ENCODE results near the gene SLC9A3. TPM values are rescaled to one million over a fixed set of nuclear protein-coding genes. Genes with fewer than 3 reads are reported as not detected.

The SLC9A3 gene
- total RNA-seq, 2 donors from 2014 or later, result 1.3 to 1.8 TPM

GRCh38 chr5:423626-424261 is 100.5 kb downstream of the SLC9A3 start:
- DNase-seq (no peak), ATAC-seq (replicated peaks in 1 of 2) (peak; percentile 18 to 32)
- peaks cover 9 to 24% of the 10 kb centered on the region in 2 donors for H3K36me3 Mint-ChIP-seq (ENCODE audit: insufficient read depth in 2 of 2)
- H3K27me3 Mint-ChIP-seq (ENCODE audit: low read depth), result peaks cover 11% of the 10 kb centered on the region
- peaks cover 43% of the 10 kb centered on the region for H3K4me1 Mint-ChIP-seq (ENCODE audit: low read depth)
- peaks cover 0 to 4% of the 10 kb centered on the region in 2 donors for H3K9me3 Mint-ChIP-seq
- no peak overlapping the region for H3K27ac Mint-ChIP-seq
- H3K4me3 Mint-ChIP-seq, result no peak overlapping the region

GRCh38 chr5:423233-423565 is 101.0 kb downstream of the SLC9A3 start:
- Mint-ChIP-seq H3K27me3 (ENCODE audit: low read depth) (peaks cover 11% of the 10 kb centered on the region), H3K27ac (no peak overlapping the region), H3K9me3 (peaks cover 0 to 4% of the 10 kb centered on the region in 2 donors), H3K36me3 (ENCODE audit: insufficient read depth in 2 of 2) (peaks cover 9 to 23% of the 10 kb centered on the region in 2 donors), H3K4me3 (no peak overlapping the region), H3K4me1 (ENCODE audit: low read depth) (peaks cover 42% of the 10 kb centered on the region)
- DNase-seq, result no peak
- ATAC-seq (replicated peaks in 1 of 2), result no peak

- Mint-ChIP-seq H3K4me3 (no peak overlapping the region), H3K4me1 (ENCODE audit: low read depth) (peaks cover 36% of the 10 kb centered on the region), H3K36me3 (ENCODE audit: insufficient read depth in 2 of 2) (peaks cover 6 to 17% of the 10 kb centered on the region in 2 donors), H3K9me3 (peaks cover 0 to 4% of the 10 kb centered on the region in 2 donors), H3K27ac (no peak overlapping the region), H3K27me3 (ENCODE audit: low read depth) (peaks cover 11% of the 10 kb centered on the region)
- DNase-seq (no peak), ATAC-seq (replicated peaks in 1 of 2) (no peak)
Measured at GRCh38 chr5:422323-423232, 101.7 kb downstream of the SLC9A3 start.

- DNase-seq (no peak), ATAC-seq (replicated peaks in 1 of 2) (no peak)
- Mint-ChIP-seq H3K4me3 (no peak overlapping the region), H3K4me1 (ENCODE audit: low read depth) (peaks cover 34% of the 10 kb centered on the region), H3K36me3 (ENCODE audit: insufficient read depth in 2 of 2) (peaks cover 6 to 14% of the 10 kb centered on the region in 2 donors), H3K27me3 (ENCODE audit: low read depth) (peaks cover 11% of the 10 kb centered on the region), H3K27ac (no peak overlapping the region), H3K9me3 (peaks cover 0 to 4% of the 10 kb centered on the region in 2 donors)
Measured at GRCh38 chr5:421901-422300, 102.3 kb downstream of the SLC9A3 start.

GRCh38 chr5:421287-421880 is 102.9 kb downstream of the SLC9A3 start:
- peak in 1 of 2 donors; percentile 14 for ATAC-seq (replicated peaks in 1 of 2)
- no peak overlapping the region for H3K4me3 Mint-ChIP-seq
- peaks cover 6 to 10% of the 10 kb centered on the region in 2 donors for H3K36me3 Mint-ChIP-seq (ENCODE audit: insufficient read depth in 2 of 2)
- peaks cover 0 to 1% of the 10 kb centered on the region in 2 donors for H3K9me3 Mint-ChIP-seq
- DNase-seq, result no peak
- peaks cover 6% of the 10 kb centered on the region for H3K27me3 Mint-ChIP-seq (ENCODE audit: low read depth)
- H3K4me1 Mint-ChIP-seq (ENCODE audit: low read depth), result peaks cover 29% of the 10 kb centered on the region
- no peak overlapping the region for H3K27ac Mint-ChIP-seq

- Mint-ChIP-seq H3K27ac (no peak overlapping the region), H3K9me3 (no peaks in the 10 kb centered on the region), H3K4me1 (ENCODE audit: low read depth) (peaks cover 24% of the 10 kb centered on the region)
Measured at GRCh38 chr5:420632-421286, 103.5 kb downstream of the SLC9A3 start.

More at GRCh38 chr5:420632-421286, 103.5 kb downstream of the SLC9A3 start:
- Mint-ChIP-seq H3K27me3 (ENCODE audit: low read depth) (no peaks in the 10 kb centered on the region), H3K4me3 (no peak overlapping the region), H3K36me3 (ENCODE audit: insufficient read depth in 2 of 2) (peaks cover 2 to 6% of the 10 kb centered on the region in 2 donors)
- no peak for DNase-seq
- ATAC-seq (replicated peaks in 1 of 2), result no peak

Other genes with a start within 250 kb of the SLC9A3 start
- gene AHRR, start 202.7 kb downstream of the SLC9A3 start, total RNA-seq, result 10 to 100 TPM; 56.0 to 82.2 TPM
- 10 to 100 TPM; 60.1 to 78.2 TPM for gene EXOC3, start 81.3 kb downstream of the SLC9A3 start, total RNA-seq
- gene CEP72, start 87.9 kb upstream of the SLC9A3 start, total RNA-seq, result 10 to 100 TPM; 18.6 to 18.7 TPM
- gene TPPP, start 168.9 kb upstream of the SLC9A3 start, total RNA-seq, result under 1 TPM; 0.29 to 0.32 TPM

Measured in activated T-cell treated with anti-CD3 and anti-CD28 coated beads, Interleukin-2, amount 50 U/mL, for 72 hours (primary cell).